K562 (cell line): ENCODE results near the gene SRF. TPM values are rescaled to one million over a fixed set of nuclear protein-coding genes. Genes with fewer than 3 reads are reported as not detected.
"Not testable (repeated sequence)": the region's sequence is repeated elsewhere in the genome, so short reads cannot be mapped to it uniquely, and the experiment has no call there.

Experiments
- ATAC-seq: fragments of 200-7000 bp; cut with Tn5 transposase; 3 replicates; pipeline ENCODE4 v1.9.1; 2020; ENCODE audit warnings: moderate library complexity
- BruUV-seq: library from RNA; stranded (reverse); fragments of 400-500 nt; replicated peaks from 2 replicates; lab custom pipeline; 2021; lab: Mats Ljungman, UMichigan
- CTCF ChIA-PET: fragments of 300-600 bp; formaldehyde crosslinking; extraction: SDS; loops from one replicate; lab custom pipeline; 2021; ENCODE audit warnings: low intra/inter-chr PET ratio; lab: Yijun Ruan, JAX
- POLR2A ChIA-PET: fragments of 300-600, 350-650 bp; sonication (Branson Sonifier 250); formaldehyde crosslinking; extraction: SDS; loops from one replicate; lab custom pipeline; 2021; ENCODE audit warnings: antibody characterized with exemption, inconsistent platforms; lab: Yijun Ruan, JAX
- DNase-seq, 4 experiments: peaks; one replicate each; pipeline versions ENCODE4 v3.0.0 to v3.0.0-alpha.2; 2011 to 2018; ENCODE audit warnings: low spot score in 3 of 4, mixed read lengths in 3 of 4; ENCODE audit errors: extremely low read depth in 1 of 4
- FAIRE-seq: peaks from 2 replicates; lab custom pipeline; 2011; peaks lifted over from hg19 to GRCh38; lab: Jason Lieb, UNC
- H2AFZ ChIP-seq: 2 replicates; pipeline ENCODE4 v1.6.0; 2011; ENCODE audit warnings: low read depth, low read length, control low read depth, inconsistent platforms
- H3K27ac ChIP-seq: fragments of 200-600 bp; 3 replicates; pipeline ENCODE4 v1.8.0; 2011; ENCODE audit warnings: low read depth, mild to moderate bottlenecking, control low read depth, inconsistent platforms, low read length, moderate library complexity, mixed read lengths; ENCODE audit errors: extremely low read depth
- H3K27me3 ChIP-seq, 2 experiments: fragments of 300-600 bp in 1 of 2; 2 replicates in 1 of 2; 3 replicates in 1 of 2; pipeline versions ENCODE4 v1.6.0 to v1.8.0; 2011; ENCODE audit warnings: inconsistent platforms in 2 of 2, low read length in 2 of 2, mild to moderate bottlenecking in 1 of 2, mixed read lengths in 1 of 2, moderate library complexity in 1 of 2; ENCODE audit not compliant: control insufficient read depth in 2 of 2, insufficient read depth in 2 of 2
- H3K36me3 ChIP-seq: fragments of 300-600 bp; 3 replicates; pipeline ENCODE4 v1.8.0; 2011; ENCODE audit warnings: mild to moderate bottlenecking, low read length, inconsistent platforms; ENCODE audit not compliant: control insufficient read depth, insufficient read depth
- H3K4me1 ChIP-seq, 2 experiments: fragments of 200-600 bp in 1 of 2; replicated peaks in 1 of 2; 2 replicates in 1 of 2; 3 replicates in 1 of 2; pipeline versions ENCODE4 v1.5.1 to v1.8.0; 2011; ENCODE audit warnings: inconsistent platforms in 2 of 2, low read length in 2 of 2, mild to moderate bottlenecking in 1 of 2, mixed read lengths in 1 of 2, moderate library complexity in 1 of 2; ENCODE audit not compliant: control insufficient read depth in 2 of 2, insufficient read depth in 2 of 2
- H3K4me2 ChIP-seq: 2 replicates; pipeline ENCODE4 v1.6.1; 2011; ENCODE audit warnings: low read length, control low read depth, inconsistent platforms, mixed read lengths; ENCODE audit not compliant: insufficient read depth
- H3K4me3 ChIP-seq: fragments of 200-600 bp; sonication (generic), shearing (Covaris generic); 2 replicates; pipeline ENCODE4 v1.5.1; 2016; ENCODE audit warnings: control low read depth, inconsistent platforms
- H3K79me2 ChIP-seq: fragments of 200-600 bp; 3 replicates; pipeline ENCODE4 v1.8.0; 2011; ENCODE audit warnings: low read length, inconsistent platforms; ENCODE audit not compliant: control insufficient read depth, insufficient read depth
- H3K9ac ChIP-seq, 2 experiments: 2 replicates each; pipeline versions ENCODE4 v1.6.0 to v1.6.1; 2011; ENCODE audit warnings: low read depth in 2 of 2, low read length in 2 of 2, control low read depth in 1 of 2, inconsistent platforms in 1 of 2, mild to moderate bottlenecking in 1 of 2, mixed read lengths in 1 of 2; ENCODE audit not compliant: insufficient read depth in 1 of 2
- H3K9me1 ChIP-seq: one replicate; pipeline ENCODE4 v1.6.0; 2011; ENCODE audit warnings: inconsistent platforms, mild to moderate bottlenecking, low read length, moderate library complexity; ENCODE audit not compliant: control insufficient read depth, insufficient read depth
- H3K9me3 ChIP-seq: replicated peaks from 2 replicates; pipeline ENCODE4 v1.5.1; 2011; ENCODE audit warnings: low read depth, low read length, inconsistent platforms; ENCODE audit not compliant: control insufficient read depth, insufficient read depth
- H4K20me1 ChIP-seq: replicated peaks from 2 replicates; pipeline ENCODE4 v1.6.1; 2011; ENCODE audit warnings: low read length, inconsistent platforms, mixed read lengths; ENCODE audit not compliant: control insufficient read depth, insufficient read depth
- ARNT ChIP-seq, 2 experiments: fragments of 450-650 bp; IDR thresholded peaks; 2 replicates each; pipeline ENCODE4 v1.6.1; 2016; ENCODE audit warnings: mild to moderate bottlenecking in 1 of 2
- BRF2 ChIP-seq: IDR thresholded peaks from 3 replicates; pipeline ENCODE4 v1.6.1; 2011; ENCODE audit warnings: borderline replicate concordance, mild to moderate bottlenecking; ENCODE audit not compliant: insufficient read length, insufficient read depth
- CHD2 ChIP-seq: IDR thresholded peaks from 2 replicates; pipeline ENCODE4 v1.6.1; 2011; ENCODE audit warnings: low read depth, low read length
- ERF ChIP-seq: fragments of 450-650 bp; formaldehyde crosslinking; IDR thresholded peaks from 2 replicates; pipeline ENCODE4 v1.4.0; 2020; ENCODE audit warnings: mild to moderate bottlenecking, mixed read lengths
- ZNF431 ChIP-seq: sonication (generic); formaldehyde crosslinking; IDR thresholded peaks from 2 replicates; pipeline ENCODE4 v1.8.0; 2022; ENCODE audit warnings: mild to moderate bottlenecking, missing genetic modification reagents
- WGBS: fragments of 100-300 bp; shearing (Covaris generic); methylation state at CpG from one replicate; pipeline ENCODE4 v1.1.6; 2016; ENCODE audit warnings: low coverage, mixed read lengths; ENCODE audit not compliant: insufficient coverage; ENCODE audit errors: missing lambda C conversion rate; 5-methylcytosine and 5-hydroxymethylcytosine counted together
- in situ Hi-C: fragments of 300-500 bp; cut with MboI; formaldehyde crosslinking; loops from 4 replicates; pipeline ENCODE4 v1.15.0; 2018; ENCODE audit warnings: inconsistent platforms, mixed read lengths
- intact Hi-C: fragments of 100-400 bp; cut with micrococcal nuclease; formaldehyde crosslinking; loops from 2 replicates; pipeline ENCODE4 v1.14.2; 2022
- polyA plus RNA-seq, 8 experiments: library from polyadenylated mRNA; depleted of rRNA in 4 of 8; stranded (reverse) in 5 of 8; unstranded in 3 of 8; fragments of >200 nt; fragmentation: Nextera tagmentation in 2 of 8; fragmentation: Illumina TruSeq in 1 of 8; extraction: Ambion mirVana in 2 of 8; extraction: Trizol in 1 of 8; gene quantifications; 2 replicates each; pipeline versions ENCODE4 v1.2.1 to v1.2.3, GENCODE V29; 2011 to 2014; ENCODE audit warnings: inconsistent platforms in 1 of 8, missing spikeins in 1 of 8
- total RNA-seq, 7 experiments: library from RNA; depleted of rRNA in 6 of 7; stranded (reverse); fragments of >200 nt in 6 of 7; fragmentation: Illumina TruSeq in 2 of 7; extraction: Trizol in 2 of 7; gene quantifications; 2 replicates each; pipeline versions ENCODE4 v1.2.1 to v1.2.3, GENCODE V29; 2011 to 2021; ENCODE audit warnings: low replicate concordance in 1 of 7

SRF gene
- total and polyA plus RNA-seq, 9 of the 15 experiments (the other 6 are each of a cell fraction or from before 2014, with no cell fraction given) = 2.5 to 37.0 (median 24.6) TPM

- TF ChIP-seq BRF2 (no peak), ERF (CRISPR knock-in tag) (no peak), ARNT (IDR thresholded peaks at IDR 0.05) (no peak)
These were observed 40.6 kb upstream of the SRF start (continued) for GRCh38 chr6:43130429-43130828.

GRCh38 chr6:43131379-43131778 is 39.7 kb upstream of the SRF start:
- H2AFZ ChIP-seq, H3K79me2 ChIP-seq, H4K20me1 ChIP-seq, DNase-seq, H3K4me3 ChIP-seq, ATAC-seq, H3K27ac ChIP-seq, H3K9me3 ChIP-seq, H3K36me3 ChIP-seq, intact Hi-C loops, in situ Hi-C loops, CTCF ChIA-PET, H3K9me1 ChIP-seq, BruUV-seq, FAIRE-seq, H3K9ac ChIP-seq: not testable (repeated sequence)
- H3K4me1 ChIP-seq = peaks cover 0 to 22% of the 10 kb centered on the region in 2 experiments; a peak in 3 of 5 replicates
- 11% methylated on average over 5 of the region's 5 CpGs for WGBS
- TF ChIP-seq ZNF431 (peak; percentile 70; the same call in 1 of the 2 replicates), CHD2 (peak; percentile 63; the same call in 1 of the 2 replicates)
- peak overlapping the region; percentile 30 for H3K4me2 ChIP-seq
- POLR2A ChIA-PET = interaction anchor here (0.6 to 1.2 kb wide), 2 partner anchors 15 to 43 kb away, joined by 3 to 4 read pairs; no protein-coding TSS in a partner anchor
- peaks cover 0 to 38% of the 10 kb centered on the region in 2 experiments; a peak in 2 of 5 replicates for H3K27me3 ChIP-seq
